Measurements from ENCODE around the gene MICAL1.

GRCh38 chr6:109491207-109491938 is 35.8 kb upstream of the MICAL1 start:
- TF ChIP-seq POLR2A (IDR thresholded peaks at IDR 0.05; ENCODE audit: control extremely low read depth in 1 of 2, low read depth in 2 of 2, low read length in 2 of 2) = no peak
- no peak for TF ChIP-seq SP2 (IDR thresholded peaks at IDR 0.05; ENCODE audit: low read length)
- TF ChIP-seq CTCF (IDR thresholded peaks at IDR 0.05; ENCODE audit: control extremely low read depth in 1 of 3, insufficient read depth in 1 of 3, low read depth in 1 of 3, low read length in 3 of 3) = no peak
- no peak for TF ChIP-seq NRF1 (IDR thresholded peaks at IDR 0.05; ENCODE audit: low read depth, low read length)
- no peak for TF ChIP-seq YY1 (IDR thresholded peaks at IDR 0.05; ENCODE audit: low read depth, low read length)
- no peak for TF ChIP-seq PHF8 (conservative IDR thresholded peaks at IDR 0.05; ENCODE audit: low read depth, low read length)
- no peak for TF ChIP-seq RNF2 (IDR thresholded peaks at IDR 0.05; ENCODE audit: borderline replicate concordance, low read depth, low read length, missing control alignments, poor library complexity, severe bottlenecking)
- no peak for TF ChIP-seq RAD21 (IDR thresholded peaks at IDR 0.05 in 1 of 2, conservative IDR thresholded peaks at IDR 0.05 in 1 of 2; ENCODE audit: low read depth in 2 of 2, low read length in 2 of 2)
- no peak for TF ChIP-seq CHD2 (IDR thresholded peaks at IDR 0.05; ENCODE audit: low read length)

All from H1 (cell line).